ENCODE data around the gene GCSAM. TPM values are rescaled to one million over a fixed set of nuclear protein-coding genes. Genes with fewer than 3 reads are reported as not detected.
"Not testable (repeated sequence)": the region's sequence is repeated elsewhere in the genome, so short reads cannot be mapped to it uniquely, and the experiment has no call there.

GCSAM gene
- total RNA-seq, 2 donors from 2014 or later, result 0.12 TPM; not detected in 1

GRCh38 chr3:112074006-112074405 is 59.0 kb downstream of the GCSAM start:
- Histone ChIP-seq H3K27me3 (no peaks in the 10 kb centered on the region), H3K4me3 (no peak overlapping the region), H3K27ac (no peak overlapping the region), H3K9me3 (no peaks in the 10 kb centered on the region), H3K4me1 (no peaks in the 10 kb centered on the region), H3K36me3 (no peaks in the 10 kb centered on the region)
- TF ChIP-seq CTCF (IDR thresholded peaks at IDR 0.05), result no peak
- no peak for DNase-seq (ENCODE audit: low spot score)

GRCh38 chr3:112072387-112073060 is 60.5 kb downstream of the GCSAM start:
- not testable (repeated sequence) for H3K27ac ChIP-seq; H3K4me3 ChIP-seq; H3K4me1 ChIP-seq; H3K9me3 ChIP-seq; H3K36me3 ChIP-seq; H3K27me3 ChIP-seq; DNase-seq (ENCODE audit: low spot score)

MicroRNA genes within 50 kb of the gene (microRNA counts, 767-probe panel; counts per million panel counts)
- 0 to 961 counts per million in 2 donors for microRNA hsa-miR-567

Small RNA genes lying within 50 kb of the gene (microRNA-seq; reads per million reads assigned to microRNA genes)
- 0 reads per million in 2 donors for gene MIR567 (ENCODE audit: borderline number of aligned reads in 2 of 2, borderline replicate concordance in 1 of 2)

Other genes with a start within 250 kb of the GCSAM start
- gene ABHD10, start 154.2 kb downstream of the GCSAM start, total RNA-seq, result 10 to 100 TPM; 15.3 to 20.8 TPM
- not detected for gene TAGLN3, start 134.3 kb downstream of the GCSAM start, total RNA-seq
- not detected for gene TMPRSS7, start 98.5 kb downstream of the GCSAM start, total RNA-seq
- 1 to 10 TPM; 1.5 to 1.8 TPM for gene C3orf52, start 46.9 kb downstream of the GCSAM start, total RNA-seq
- gene SLC9C1, start 161.0 kb upstream of the GCSAM start, total RNA-seq, result 1 to 10 TPM in 1 of 2 donors, under 1 TPM in 1; 0.35 to 1.3 TPM
- 10 to 100 TPM in 1 of 2 donors, 1 to 10 TPM in 1; 5.7 to 12.1 TPM for gene CD200, start 199.9 kb upstream of the GCSAM start, total RNA-seq